Measurements from ENCODE around the gene HPF1.

DNA sequence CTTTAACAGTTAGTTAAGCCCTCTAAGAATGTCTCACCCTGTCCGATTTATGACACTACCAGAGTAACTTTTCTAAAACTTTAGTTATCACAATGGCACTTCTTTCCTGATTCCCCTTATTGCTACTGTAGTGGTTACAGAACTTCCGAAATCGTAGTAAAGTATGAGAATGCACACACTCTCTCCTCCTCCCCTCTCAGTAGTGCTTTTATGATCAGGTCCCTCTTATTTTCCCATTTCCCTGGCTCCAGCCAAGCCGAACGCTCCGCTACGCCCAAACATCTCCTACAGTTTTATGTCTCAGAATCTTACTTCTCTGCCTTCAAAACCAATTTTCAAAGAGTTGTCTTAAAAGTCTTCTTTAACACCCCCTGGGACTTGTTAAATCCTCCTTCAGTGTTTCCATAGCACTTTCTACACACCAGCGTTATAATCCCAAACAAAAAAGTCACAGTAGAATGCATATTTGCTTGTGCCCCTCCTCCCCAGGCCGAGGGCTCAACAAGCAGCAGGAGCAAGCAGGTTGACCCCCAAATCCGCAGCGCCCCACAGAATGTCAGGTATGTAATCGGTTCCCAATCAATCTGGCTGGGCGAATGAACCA, 671 bp downstream of the HPF1 start:
- TF ChIP-seq, protein P1, sequence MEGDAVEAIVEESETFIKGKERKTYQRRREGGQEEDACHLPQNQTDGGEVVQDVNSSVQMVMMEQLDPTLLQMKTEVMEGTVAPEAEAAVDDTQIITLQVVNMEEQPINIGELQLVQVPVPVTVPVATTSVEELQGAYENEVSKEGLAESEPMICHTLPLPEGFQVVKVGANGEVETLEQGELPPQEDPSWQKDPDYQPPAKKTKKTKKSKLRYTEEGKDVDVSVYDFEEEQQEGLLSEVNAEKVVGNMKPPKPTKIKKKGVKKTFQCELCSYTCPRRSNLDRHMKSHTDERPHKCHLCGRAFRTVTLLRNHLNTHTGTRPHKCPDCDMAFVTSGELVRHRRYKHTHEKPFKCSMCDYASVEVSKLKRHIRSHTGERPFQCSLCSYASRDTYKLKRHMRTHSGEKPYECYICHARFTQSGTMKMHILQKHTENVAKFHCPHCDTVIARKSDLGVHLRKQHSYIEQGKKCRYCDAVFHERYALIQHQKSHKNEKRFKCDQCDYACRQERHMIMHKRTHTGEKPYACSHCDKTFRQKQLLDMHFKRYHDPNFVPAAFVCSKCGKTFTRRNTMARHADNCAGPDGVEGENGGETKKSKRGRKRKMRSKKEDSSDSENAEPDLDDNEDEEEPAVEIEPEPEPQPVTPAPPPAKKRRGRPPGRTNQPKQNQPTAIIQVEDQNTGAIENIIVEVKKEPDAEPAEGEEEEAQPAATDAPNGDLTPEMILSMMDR (conservative IDR thresholded peaks at IDR 0.05) = no peak
- no peak for TF ChIP-seq EZH2 (IDR thresholded peaks at IDR 0.05; ENCODE audit: low read depth)

All from PC-9 (cell line).